Spleen (tissue), 7 donors: Measurements from ENCODE around the gene COL9A3.

Experiments
- POLR2A ChIP-seq, 3 donors: fragments of 450-650 bp; IDR thresholded peaks; one replicate each; pipeline ENCODE4 v1.5.1; 2017; ENCODE audit warnings: antibody characterized with exemption in 3 of 3, mild to moderate bottlenecking in 1 of 3
- POLR2AphosphoS5 ChIP-seq, 3 donors: sonication (generic); formaldehyde crosslinking; IDR thresholded peaks; one replicate each; pipeline ENCODE4 v1.5.1; 2017; ENCODE audit warnings: antibody characterized with exemption in 3 of 3
- TF ChIP-seq, protein P1 (sequence below), 11 experiments: fragments of 200-600 bp in 7 of 11; fragments of 450-650 bp in 4 of 11; sonication (generic) in 4 of 11; IDR thresholded peaks in 8 of 11; conservative IDR thresholded peaks in 3 of 11; 1 replicate in 7 of 11; 2 replicates in 4 of 11; pipeline versions ENCODE4 v1.4.0 to v1.8.0; 2016 to 2021; ENCODE audit warnings: antibody characterized with exemption in 11 of 11, inconsistent platforms in 4 of 11, mild to moderate bottlenecking in 1 of 11
- donor health status: DM: no; HTN: no; CAD: no; lungs with moderate emphysema.
- donor health status: DM: no; HTN: no; CAD: no.
- donor health status: DM: no; HTN: no; CAD: no.

DNA sequence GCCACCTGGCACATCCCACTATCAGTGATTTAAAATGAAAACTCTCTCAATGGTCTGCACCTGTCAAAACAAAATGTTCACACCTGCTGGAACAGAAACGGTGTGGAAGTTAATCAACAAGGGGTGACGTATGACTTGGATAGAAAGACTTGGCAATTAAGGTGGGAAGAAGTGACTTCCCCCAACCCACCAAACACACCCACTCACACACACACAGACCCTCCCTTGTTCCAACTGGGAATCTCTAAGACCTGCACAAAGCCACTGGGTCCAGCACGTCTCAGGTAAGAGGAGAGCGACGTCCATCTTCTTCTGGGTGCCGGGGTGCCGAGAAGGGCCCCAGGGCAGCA, 69.8 kb downstream of the COL9A3 start:
- TF ChIP-seq, protein P1, sequence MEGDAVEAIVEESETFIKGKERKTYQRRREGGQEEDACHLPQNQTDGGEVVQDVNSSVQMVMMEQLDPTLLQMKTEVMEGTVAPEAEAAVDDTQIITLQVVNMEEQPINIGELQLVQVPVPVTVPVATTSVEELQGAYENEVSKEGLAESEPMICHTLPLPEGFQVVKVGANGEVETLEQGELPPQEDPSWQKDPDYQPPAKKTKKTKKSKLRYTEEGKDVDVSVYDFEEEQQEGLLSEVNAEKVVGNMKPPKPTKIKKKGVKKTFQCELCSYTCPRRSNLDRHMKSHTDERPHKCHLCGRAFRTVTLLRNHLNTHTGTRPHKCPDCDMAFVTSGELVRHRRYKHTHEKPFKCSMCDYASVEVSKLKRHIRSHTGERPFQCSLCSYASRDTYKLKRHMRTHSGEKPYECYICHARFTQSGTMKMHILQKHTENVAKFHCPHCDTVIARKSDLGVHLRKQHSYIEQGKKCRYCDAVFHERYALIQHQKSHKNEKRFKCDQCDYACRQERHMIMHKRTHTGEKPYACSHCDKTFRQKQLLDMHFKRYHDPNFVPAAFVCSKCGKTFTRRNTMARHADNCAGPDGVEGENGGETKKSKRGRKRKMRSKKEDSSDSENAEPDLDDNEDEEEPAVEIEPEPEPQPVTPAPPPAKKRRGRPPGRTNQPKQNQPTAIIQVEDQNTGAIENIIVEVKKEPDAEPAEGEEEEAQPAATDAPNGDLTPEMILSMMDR (IDR thresholded peaks at IDR 0.05 in 8 of 11, conservative IDR thresholded peaks at IDR 0.05 in 3 of 11): no peak
- TF ChIP-seq POLR2A (IDR thresholded peaks at IDR 0.05) (no peak), POLR2AphosphoS5 (IDR thresholded peaks at IDR 0.05) (peak in 1 of 3 donors; percentile 37)
